ENCODE data around the gene CNRIP1. TPM values are rescaled to one million over a fixed set of nuclear protein-coding genes. Genes with fewer than 3 reads are reported as not detected.

CNRIP1 gene
- total and polyA plus RNA-seq, 2 of the 4 experiments (the other 2 are of a cell fraction), result 23.3 to 32.7 TPM

DNA sequence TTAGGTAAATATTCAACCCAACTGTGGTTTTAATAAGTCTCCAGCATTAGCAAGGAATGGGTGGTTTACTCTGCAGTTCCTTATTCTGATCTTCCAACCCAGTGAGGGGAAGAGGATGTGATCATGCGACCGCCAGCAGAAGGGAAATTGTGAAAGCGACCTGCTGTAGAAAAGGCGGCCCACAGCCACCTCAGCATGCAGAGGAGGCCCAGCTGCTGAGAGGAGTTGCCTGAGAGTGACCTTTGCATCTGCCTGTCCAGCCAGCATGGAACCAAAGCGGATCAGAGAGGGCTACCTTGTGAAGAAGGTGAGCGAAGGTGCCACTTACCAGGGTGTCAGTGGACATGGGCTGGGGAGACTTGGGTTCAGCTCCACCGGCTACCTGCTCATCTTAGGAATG is 45.3 kb upstream of the CNRIP1 start, which contains the start of gene PLEK:
Gene PLEK, plus strand, starts transcription at position 196 of the 400 bp plus-strand sequence. Its CDS starts 70 bp downstream, at position 266.
- Histone ChIP-seq H3K79me1 (ENCODE audit: low read depth in 1 of 2, low read length in 2 of 2) (no peaks in the 10 kb centered on the region), H3K9me1 (ENCODE audit: insufficient read depth, low read length) (no peaks in the 10 kb centered on the region), H3K27ac (ENCODE audit: insufficient read depth, low read length) (no peak within 1 kb of the TSS), H2BK20ac (ENCODE audit: low read depth, low read length) (no peak within 1 kb of the TSS), H4K91ac (ENCODE audit: insufficient read depth, low read depth, low read length) (no peak within 1 kb of the TSS), H3K56ac (ENCODE audit: extremely low read depth, insufficient read depth, low read length) (no peak within 1 kb of the TSS), H3K36me3 (ENCODE audit: control insufficient read depth, insufficient read depth, low read length) (no peaks in the 10 kb centered on the region), H2BK5ac (ENCODE audit: low read depth, low read length, poor library complexity, severe bottlenecking) (no peak within 1 kb of the TSS), H2BK15ac (ENCODE audit: low read depth, low read length) (no peak within 1 kb of the TSS), H2BK120ac (ENCODE audit: low read depth, low read length) (no peak within 1 kb of the TSS), H3K18ac (ENCODE audit: low read depth, low read length) (no peak within 1 kb of the TSS), H3K4me2 (ENCODE audit: low read depth, low read length) (no peak within 1 kb of the TSS), H3K4me1 (ENCODE audit: control insufficient read depth, insufficient read depth, low read length) (no peaks in the 10 kb centered on the region), H4K20me1 (ENCODE audit: insufficient read depth, low read length) (no peaks in the 10 kb centered on the region), H4K8ac (ENCODE audit: low read depth in 2 of 2, low read length in 2 of 2) (no peak within 1 kb of the TSS), H3K27me3 (ENCODE audit: control insufficient read depth, insufficient read depth, low read length) (peaks cover 3% of the 10 kb centered on the region), H3K4me3 (ENCODE audit: insufficient read depth, low read depth, low read length) (no peak within 1 kb of the TSS), H3K9ac (ENCODE audit: low read depth, low read length) (no peak within 1 kb of the TSS), H2AFZ (replicated peaks; ENCODE audit: low read length, poor library complexity) (peak within 1 kb of the TSS; percentile 37), H4K5ac (ENCODE audit: low read depth, low read length) (no peak within 1 kb of the TSS), H3K14ac (replicated peaks; ENCODE audit: low read depth, low read length) (no peak within 1 kb of the TSS), H2AK9ac (replicated peaks; ENCODE audit: low read depth, low read length, poor library complexity) (no peak within 1 kb of the TSS), H3K4ac (ENCODE audit: low read depth, low read length) (no peak within 1 kb of the TSS), H2AK5ac (ENCODE audit: low read depth, low read length) (no peak within 1 kb of the TSS), H3K23ac (ENCODE audit: low read depth, low read length) (no peak within 1 kb of the TSS), H3K9me3 (ENCODE audit: control insufficient read depth, insufficient read depth, low read length) (no peaks in the 10 kb centered on the region)
- BruUV-seq (replicated peaks), result no TSS peak
- WGBS, 2 experiments (ENCODE audit: extremely low coverage in 2 of 2, insufficient read length in 1 of 2), result 40% methylated on average over 1 of the region's 7 CpGs; no CpG with 5 or more reads in 1 of the 2 experiments
- in situ Hi-C loops (cut with MboI; ENCODE audit: low sequenced_read_pairs), result no loop called here
- DNase-seq (no peak), ATAC-seq (ENCODE audit: low read depth) (no peak)
- POLR2A ChIA-PET (ENCODE audit: unreplicated experiment), result no interaction called here
- CTCF ChIA-PET, result no interaction called here
- TF ChIP-seq POLR2A (IDR thresholded peaks at IDR 0.05; ENCODE audit: low read depth, low read length) (no peak), NFE2L2 (IDR thresholded peaks at IDR 0.05; ENCODE audit: low read depth, low read length) (no peak), SMC3 (IDR thresholded peaks at IDR 0.05; ENCODE audit: low read depth, low read length) (no peak), BHLHE40 (IDR thresholded peaks at IDR 0.05; ENCODE audit: low read depth, low read length) (no peak), CEBPB (IDR thresholded peaks at IDR 0.05; ENCODE audit: low read depth, low read length) (no peak), FOS (IDR thresholded peaks at IDR 0.05; ENCODE audit: low read depth, low read length) (no peak), CHD1 (IDR thresholded peaks at IDR 0.05; ENCODE audit: low read depth, low read length) (no peak), RCOR1 (IDR thresholded peaks at IDR 0.05; ENCODE audit: insufficient replicate concordance, low read length) (no peak), MXI1 (IDR thresholded peaks at IDR 0.05; ENCODE audit: borderline replicate concordance, low read depth, low read length) (no peak), MAZ (IDR thresholded peaks at IDR 0.05; ENCODE audit: borderline replicate concordance, low read depth, low read length) (no peak), RFX5 (IDR thresholded peaks at IDR 0.05; ENCODE audit: low read depth, low read length) (no peak)
- TF ChIP-seq, protein P1, sequence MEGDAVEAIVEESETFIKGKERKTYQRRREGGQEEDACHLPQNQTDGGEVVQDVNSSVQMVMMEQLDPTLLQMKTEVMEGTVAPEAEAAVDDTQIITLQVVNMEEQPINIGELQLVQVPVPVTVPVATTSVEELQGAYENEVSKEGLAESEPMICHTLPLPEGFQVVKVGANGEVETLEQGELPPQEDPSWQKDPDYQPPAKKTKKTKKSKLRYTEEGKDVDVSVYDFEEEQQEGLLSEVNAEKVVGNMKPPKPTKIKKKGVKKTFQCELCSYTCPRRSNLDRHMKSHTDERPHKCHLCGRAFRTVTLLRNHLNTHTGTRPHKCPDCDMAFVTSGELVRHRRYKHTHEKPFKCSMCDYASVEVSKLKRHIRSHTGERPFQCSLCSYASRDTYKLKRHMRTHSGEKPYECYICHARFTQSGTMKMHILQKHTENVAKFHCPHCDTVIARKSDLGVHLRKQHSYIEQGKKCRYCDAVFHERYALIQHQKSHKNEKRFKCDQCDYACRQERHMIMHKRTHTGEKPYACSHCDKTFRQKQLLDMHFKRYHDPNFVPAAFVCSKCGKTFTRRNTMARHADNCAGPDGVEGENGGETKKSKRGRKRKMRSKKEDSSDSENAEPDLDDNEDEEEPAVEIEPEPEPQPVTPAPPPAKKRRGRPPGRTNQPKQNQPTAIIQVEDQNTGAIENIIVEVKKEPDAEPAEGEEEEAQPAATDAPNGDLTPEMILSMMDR (conservative IDR thresholded peaks at IDR 0.05; ENCODE audit: low read depth, low read length), result no peak
- intact Hi-C loops (cut with micrococcal nuclease), result loop anchor here (5.0 kb wide), 1 partner anchor 57 kb away; no protein-coding TSS in a partner anchor
- dilution Hi-C loops (cut with HindIII; ENCODE audit: low sequenced_read_pairs, unreplicated experiment), result no loop called here
